HG02885 (cell line): ENCODE measurements around the gene MTHFD1L.
"Not testable (repeated sequence)": the region's sequence is repeated elsewhere in the genome, so short reads cannot be mapped to it uniquely, and the experiment has no call there.

Experiments
- ATAC-seq: cut with Tn5 transposase; IDR thresholded peaks from one replicate; pipeline ENCODE4 v1.9.1; 2021; ENCODE audit warnings: mild to moderate bottlenecking; ENCODE audit not compliant: unreplicated experiment, poor library complexity

MTHFD1L gene

GRCh38 chr6:151034825-151035781 lies 169.6 kb downstream of the MTHFD1L start:
- no peak for ATAC-seq

- ATAC-seq: not testable (repeated sequence)
Observed at GRCh38 chr6:151036211-151036721, 170.8 kb downstream of the MTHFD1L start.

DNA sequence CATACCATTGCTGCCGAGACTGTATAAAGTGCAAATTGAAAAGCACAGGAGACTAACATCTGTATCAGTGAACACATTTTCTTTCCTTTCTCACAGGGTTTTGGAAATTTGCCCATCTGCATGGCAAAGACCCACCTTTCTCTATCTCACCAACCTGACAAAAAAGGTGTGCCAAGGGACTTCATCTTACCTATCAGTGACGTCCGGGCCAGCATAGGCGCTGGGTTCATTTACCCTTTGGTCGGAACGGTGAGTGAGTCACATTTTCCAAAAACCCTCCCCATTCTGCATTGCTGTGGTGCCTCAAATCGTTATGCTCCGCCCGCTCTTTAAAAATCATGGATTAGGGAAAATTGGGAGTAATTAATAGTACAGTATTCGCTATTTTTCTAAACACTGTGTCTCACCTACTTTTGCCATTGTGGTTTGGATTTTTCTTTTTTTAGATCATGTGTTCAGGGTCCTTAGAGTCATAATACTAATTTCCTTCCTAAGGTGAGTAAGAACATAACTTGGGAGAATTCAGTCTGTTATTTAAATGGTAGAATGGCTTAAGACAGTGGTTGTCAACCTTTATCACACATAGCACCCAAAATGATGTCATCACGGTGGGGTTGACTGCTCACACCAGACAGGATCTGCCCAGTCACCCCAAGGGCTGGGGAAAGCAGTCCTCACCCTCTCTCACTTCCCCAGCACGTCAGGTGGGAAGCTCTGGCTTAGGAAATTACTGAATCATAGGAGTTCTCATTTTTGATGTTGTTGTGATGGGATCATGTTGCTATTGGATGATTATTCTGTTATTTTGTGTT lies 171.6 kb downstream of the MTHFD1L start:
- no peak for ATAC-seq

- no peak for ATAC-seq
Observed at GRCh38 chr6:151038616-151039015, 173.1 kb downstream of the MTHFD1L start.

GRCh38 chr6:151040888-151041521 lies 175.5 kb downstream of the MTHFD1L start:
- ATAC-seq: not testable (repeated sequence)

- ATAC-seq: no peak
Observed at GRCh38 chr6:151041686-151042085, 176.2 kb downstream of the MTHFD1L start.

- not testable (repeated sequence) for ATAC-seq
Observed at GRCh38 chr6:151042911-151043330, 177.4 kb downstream of the MTHFD1L start.

DNA sequence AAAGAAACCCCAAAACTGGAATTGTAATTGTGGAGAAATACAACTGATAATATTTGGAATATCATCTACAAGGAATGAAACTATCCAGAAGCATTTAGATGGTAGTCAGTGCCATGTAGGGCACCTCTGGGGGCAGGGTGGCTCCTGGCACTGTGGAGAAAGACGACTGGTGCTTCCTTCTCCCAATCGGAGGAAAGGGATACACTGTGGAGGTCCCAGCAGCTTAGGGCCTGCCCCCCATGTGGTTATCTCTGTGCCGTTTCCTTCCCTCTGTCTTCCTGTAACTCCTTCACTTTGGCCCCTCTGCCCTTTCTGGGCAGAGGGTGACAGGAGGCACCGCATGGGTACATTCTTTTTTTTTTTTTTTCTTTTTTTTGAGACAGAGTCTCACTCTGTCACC lies 178.4 kb downstream of the MTHFD1L start:
- no peak for ATAC-seq

DNA sequence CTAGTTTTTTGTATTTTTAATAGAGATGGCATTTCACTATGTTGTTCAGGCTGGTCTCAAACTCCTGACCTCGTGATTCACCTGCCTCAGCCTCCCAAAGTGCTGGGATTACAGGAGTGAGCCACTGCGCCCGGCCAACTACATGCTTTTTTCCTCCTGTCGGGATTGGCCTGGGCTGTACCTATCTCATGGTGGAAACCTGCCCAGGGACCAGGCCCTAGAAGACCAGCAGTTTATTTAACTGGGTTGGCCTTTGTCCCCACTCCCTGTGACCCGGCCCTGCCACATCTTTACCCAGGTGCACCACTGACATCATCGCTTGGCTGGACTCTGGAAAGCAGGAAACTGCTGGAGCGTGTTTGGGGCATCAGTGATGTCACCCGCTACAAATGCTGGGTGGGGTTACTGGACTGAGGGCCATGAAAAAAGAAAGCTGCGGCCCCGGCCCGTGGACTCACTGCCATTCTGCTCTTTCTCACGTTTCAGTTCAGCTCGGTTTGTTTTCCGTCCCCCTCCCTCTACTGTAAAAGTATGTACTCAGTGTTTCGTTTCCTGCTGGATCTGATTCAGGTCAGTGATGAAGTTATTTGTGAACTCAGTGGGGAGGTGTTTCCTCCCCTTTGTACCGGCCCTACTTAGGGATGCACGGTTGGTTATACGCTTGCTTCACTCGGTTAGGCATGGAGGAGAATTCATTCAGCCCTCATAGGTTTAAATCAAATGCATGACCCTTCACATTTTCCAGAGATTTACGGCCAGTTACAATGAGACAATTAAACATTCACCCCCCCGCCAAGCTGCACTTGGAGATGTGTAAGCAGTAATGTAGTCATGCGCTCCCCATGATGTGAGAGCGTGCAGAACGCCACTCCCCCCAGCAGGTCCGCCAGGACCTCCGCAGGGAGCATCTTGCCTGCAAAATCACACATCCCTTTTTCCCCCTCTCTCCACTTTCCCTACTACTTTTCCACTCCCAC lies 179.3 kb downstream of the MTHFD1L start:
- ATAC-seq: no peak

- not testable (repeated sequence) for ATAC-seq
Observed at GRCh38 chr6:151045511-151046222, 180.2 kb downstream of the MTHFD1L start.

- no peak for ATAC-seq
Observed at GRCh38 chr6:151051164-151051563, 185.7 kb downstream of the MTHFD1L start.

- no peak for ATAC-seq
Observed at GRCh38 chr6:151052021-151052646, 186.6 kb downstream of the MTHFD1L start.

- ATAC-seq: no peak
Observed at GRCh38 chr6:151054306-151054705, 188.8 kb downstream of the MTHFD1L start.

DNA sequence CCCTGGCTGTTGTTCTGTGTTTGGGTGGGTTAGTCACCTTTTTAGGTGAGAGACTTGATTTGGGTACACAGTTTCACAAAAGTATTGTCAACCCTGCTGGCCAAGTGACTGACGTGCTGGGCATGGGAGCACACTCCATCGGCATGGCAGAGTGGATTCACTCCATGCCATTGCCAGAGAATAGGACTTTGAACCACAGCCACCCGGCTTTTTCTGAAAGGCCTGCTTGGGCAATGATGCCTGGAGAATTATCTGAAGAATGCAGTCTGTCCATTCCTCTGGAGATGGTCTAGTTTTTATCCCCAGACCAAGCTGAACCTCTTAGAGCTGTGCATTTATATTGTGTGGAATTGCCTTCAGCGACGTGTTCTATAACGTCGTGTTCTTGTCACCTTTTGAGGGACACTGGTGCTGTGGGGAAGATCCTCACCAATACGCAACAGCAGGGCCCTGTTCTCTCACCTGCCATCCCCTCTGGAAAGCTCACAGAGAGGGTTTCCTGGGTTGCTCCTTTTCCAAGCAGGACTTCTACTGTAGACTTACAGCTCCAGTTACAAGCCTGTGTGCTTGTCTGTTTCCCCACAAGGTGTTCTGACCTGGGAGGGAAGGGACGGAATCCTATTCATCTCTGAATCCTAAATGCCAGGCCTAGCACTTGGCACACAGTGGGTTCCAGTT lies 190.9 kb downstream of the MTHFD1L start:
- ATAC-seq: no peak

- ATAC-seq: no peak
Observed at GRCh38 chr6:151057061-151057460, 191.6 kb downstream of the MTHFD1L start.

GRCh38 chr6:151058021-151058733 lies 192.7 kb downstream of the MTHFD1L start:
- ATAC-seq: no peak

- no peak for ATAC-seq
Observed at GRCh38 chr6:151059612-151060095, 194.2 kb downstream of the MTHFD1L start.
